ENCODE results near the gene LRRC10. TPM values are rescaled to one million over a fixed set of nuclear protein-coding genes. Genes with fewer than 3 reads are reported as not detected.

LRRC10 gene
- total RNA-seq, 1 experiment from 2014 or later = not detected

GRCh38 chr12:69569236-69569635 is 41.5 kb downstream of the LRRC10 start:
- Histone ChIP-seq H3K36me3 (ENCODE audit: low read depth) (peaks cover 22% of the 10 kb centered on the region), H3K27me3 (ENCODE audit: insufficient read depth, low read depth) (no peaks in the 10 kb centered on the region), H3K9me2 (ENCODE audit: insufficient read depth) (no peaks in the 10 kb centered on the region), H3K79me2 (ENCODE audit: low read depth) (0 out of 2 replicates have a peak, but pooled peaks cover 3% of the 10 kb centered on the region), H3K27ac (peak overlapping the region; percentile 5; the same call in 1 of the 2 replicates), H3K4me2 (no peak overlapping the region), H4K20me1 (ENCODE audit: insufficient read depth) (peaks cover 7% of the 10 kb centered on the region; the same call in 1 of the 2 replicates), H3K4me3 (no peak overlapping the region), H3K9me3 (ENCODE audit: insufficient read depth, low read depth) (no peaks in the 10 kb centered on the region), H3K4me1 (replicated peaks; ENCODE audit: insufficient read depth) (no peaks in the 10 kb centered on the region), H2AFZ (no peak overlapping the region), H3F3A (ENCODE audit: insufficient read depth, low read depth) (0 out of 2 replicates have a peak, but pooled peaks cover 12% of the 10 kb centered on the region)
- no TSS peak for BruUV-seq (replicated peaks)
- ChIA-PET CTCF (interaction anchor here (0.5 to 1.1 kb wide), 3 partner anchors 251 to 1076 kb away, joined by 3 to 5 read pairs (median 4); no protein-coding TSS in a partner anchor), POLR2A (ENCODE audit: unreplicated experiment) (no interaction called here)
- no peak for TF ChIP-seq CTCF (conservative IDR thresholded peaks at IDR 0.05)
- no peak for TF ChIP-seq EZH2 (IDR thresholded peaks at IDR 0.05; ENCODE audit: low read depth)
- intact Hi-C loops (cut with micrococcal nuclease; ENCODE audit: unreplicated experiment) = no loop called here
- DNase-seq = no peak

DNA sequence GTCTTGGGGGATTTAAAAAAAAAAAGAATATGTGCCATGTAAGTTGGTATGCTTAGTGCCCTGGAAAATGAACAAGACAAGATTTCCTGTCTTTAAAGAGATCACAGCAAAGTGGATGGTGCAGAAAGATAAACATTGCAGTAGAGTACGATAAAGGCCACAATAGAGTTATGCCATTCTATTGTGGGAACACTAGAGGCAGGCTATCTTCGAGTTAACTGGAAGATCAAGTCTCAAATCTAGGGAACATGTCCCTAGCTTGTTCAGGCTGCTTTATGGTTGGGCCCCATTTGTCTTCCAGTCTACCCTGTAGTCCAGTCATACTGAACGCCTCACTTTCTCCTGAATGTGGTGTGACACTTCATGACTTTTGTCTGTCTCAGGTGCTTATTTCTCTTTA is 44.1 kb downstream of the LRRC10 start:
- intact Hi-C loops (cut with micrococcal nuclease; ENCODE audit: unreplicated experiment) = no loop called here
- DNase-seq = no peak

GRCh38 chr12:69563166-69563762 is 47.4 kb downstream of the LRRC10 start:
- Histone ChIP-seq H2AFZ (no peak overlapping the region), H3K79me2 (ENCODE audit: low read depth) (peaks cover 6% of the 10 kb centered on the region; the same call in 1 of the 2 replicates), H3K27me3 (ENCODE audit: insufficient read depth, low read depth) (no peaks in the 10 kb centered on the region), H3K9me2 (ENCODE audit: insufficient read depth) (no peaks in the 10 kb centered on the region), H3K4me3 (no peak overlapping the region), H3K9me3 (ENCODE audit: insufficient read depth, low read depth) (no peaks in the 10 kb centered on the region), H3F3A (ENCODE audit: insufficient read depth, low read depth) (0 out of 2 replicates have a peak, but pooled peaks cover 3% of the 10 kb centered on the region), H3K4me2 (no peak overlapping the region), H3K27ac (no peak overlapping the region), H3K4me1 (replicated peaks; ENCODE audit: insufficient read depth) (no peaks in the 10 kb centered on the region), H4K20me1 (ENCODE audit: insufficient read depth) (0 out of 2 replicates have a peak, but pooled peaks cover 3% of the 10 kb centered on the region), H3K36me3 (ENCODE audit: low read depth) (0 out of 2 replicates have a peak, but pooled peaks cover 9% of the 10 kb centered on the region)
- DNase-seq = no peak
- intact Hi-C loops (cut with micrococcal nuclease; ENCODE audit: unreplicated experiment) = no loop called here
- no TSS peak for BruUV-seq (replicated peaks)
- ChIA-PET POLR2A (ENCODE audit: unreplicated experiment) (no interaction called here), CTCF (no interaction called here)
- TF ChIP-seq CTCF (conservative IDR thresholded peaks at IDR 0.05) (no peak), EZH2 (IDR thresholded peaks at IDR 0.05; ENCODE audit: low read depth) (no peak)

More for the DNA sequence above, 44.1 kb downstream of the LRRC10 start:
- TF ChIP-seq EZH2 (IDR thresholded peaks at IDR 0.05; ENCODE audit: low read depth) = no peak
- TF ChIP-seq CTCF (conservative IDR thresholded peaks at IDR 0.05) = no peak
- H3K79me2 ChIP-seq (ENCODE audit: low read depth) = 0 out of 2 replicates have a peak, but pooled peaks cover 3% of the 10 kb centered on the region
- POLR2A ChIA-PET (ENCODE audit: unreplicated experiment) = interaction anchor here (0.7 kb wide), 1 partner anchor 19 kb away, joined by 3 read pairs; the partner anchor contains the start of gene CCT2
- no peaks in the 10 kb centered on the region for H3K4me1 ChIP-seq (replicated peaks; ENCODE audit: insufficient read depth)
- no peak overlapping the region for H3K27ac ChIP-seq
- H3K9me2 ChIP-seq (ENCODE audit: insufficient read depth) = no peaks in the 10 kb centered on the region
- CTCF ChIA-PET = no interaction called here
- H3K9me3 ChIP-seq (ENCODE audit: insufficient read depth, low read depth) = no peaks in the 10 kb centered on the region
- H3K36me3 ChIP-seq (ENCODE audit: low read depth) = peaks cover 15% of the 10 kb centered on the region
- peaks cover 7% of the 10 kb centered on the region; the same call in 1 of the 2 replicates for H4K20me1 ChIP-seq (ENCODE audit: insufficient read depth)
- no peaks in the 10 kb centered on the region for H3K27me3 ChIP-seq (ENCODE audit: insufficient read depth, low read depth)
- H2AFZ ChIP-seq = no peak overlapping the region
- no peak overlapping the region for H3K4me3 ChIP-seq
- H3F3A ChIP-seq (ENCODE audit: insufficient read depth, low read depth) = 0 out of 2 replicates have a peak, but pooled peaks cover 12% of the 10 kb centered on the region
- no TSS peak for BruUV-seq (replicated peaks)
- no peak overlapping the region for H3K4me2 ChIP-seq

Small RNA genes within 50 kb of the gene (microRNA-seq; reads per million reads assigned to microRNA genes)
- gene MIR3913-1 (ENCODE audit: borderline number of aligned reads, borderline replicate concordance) (not detected), gene MIR3913-2 (ENCODE audit: borderline number of aligned reads, borderline replicate concordance) (not detected)

Other genes starting within 250 kb of the LRRC10 start
- 15.6 and 23.3 TPM in 2 replicates for gene FRS2, start 140.5 kb downstream of the LRRC10 start, total RNA-seq (2021)
- gene CCT2, start 25.4 kb downstream of the LRRC10 start, total RNA-seq (2021) = 136 and 162 TPM in 2 replicates
- gene BEST3, start 88.4 kb upstream of the LRRC10 start, total RNA-seq (2021) = 0.17 TPM in 1 of 2 replicates, not detected in the other
- 30.3 and 30.5 TPM in 2 replicates for gene RAB3IP, start 128.0 kb upstream of the LRRC10 start, total RNA-seq (2021)
- not detected in 2 replicates for gene MYRFL, start 214.3 kb upstream of the LRRC10 start, total RNA-seq (2021)